IMR-90 (cell line): ENCODE measurements around the gene FCRL1. TPM values are rescaled to one million over a fixed set of nuclear protein-coding genes. Genes with fewer than 3 reads are reported as not detected.

Experiments
- ATAC-seq: fragments of 200-7000 bp; cut with Tn5 transposase; 2 replicates; pipeline ENCODE4 v1.9.1; 2020; ENCODE audit warnings: low read depth, mild to moderate bottlenecking, moderate library complexity
- BruUV-seq: library from RNA; stranded (reverse); fragments of 400-500 nt; replicated peaks from 2 replicates; lab custom pipeline; 2021; lab: Mats Ljungman, UMichigan
- CTCF ChIA-PET: fragments of 300-600 bp; formaldehyde crosslinking; extraction: SDS; loops from one replicate; lab custom pipeline; 2021; ENCODE audit warnings: antibody characterized with exemption; lab: Yijun Ruan, JAX
- POLR2A ChIA-PET: fragments of 300-600 bp; sonication (Branson Sonifier 250); formaldehyde crosslinking; loops from one replicate; lab custom pipeline; 2022; ENCODE audit warnings: antibody characterized with exemption; ENCODE audit not compliant: unreplicated experiment; lab: Charles Lee
- DNase-seq: peaks from one replicate; pipeline ENCODE4 v3.0.0; 2013
- H2AFZ ChIP-seq: replicated peaks from 2 replicates; pipeline ENCODE3; 2013; ENCODE audit warnings: low read length, mild to moderate bottlenecking; ENCODE audit not compliant: poor library complexity
- H2AK5ac ChIP-seq: 2 replicates; pipeline ENCODE4 v1.6.1; 2013; ENCODE audit warnings: low read depth, low read length, inconsistent platforms
- H2AK9ac ChIP-seq: replicated peaks from 2 replicates; pipeline ENCODE3; 2013; ENCODE audit warnings: mild to moderate bottlenecking, low read depth, low read length, moderate library complexity; ENCODE audit not compliant: poor library complexity
- H2BK120ac ChIP-seq: 2 replicates; pipeline ENCODE4 v1.6.1; 2013; ENCODE audit warnings: low read depth, low read length, inconsistent platforms
- H2BK15ac ChIP-seq: 3 replicates; pipeline ENCODE4 v1.6.1; 2013; ENCODE audit warnings: low read depth, low read length, inconsistent platforms
- H2BK20ac ChIP-seq: 2 replicates; pipeline ENCODE4 v1.6.1; 2013; ENCODE audit warnings: low read depth, mild to moderate bottlenecking, inconsistent platforms, low read length, moderate library complexity
- H2BK5ac ChIP-seq: 2 replicates; pipeline ENCODE4 v1.6.1; 2013; ENCODE audit warnings: mild to moderate bottlenecking, low read depth, low read length, inconsistent platforms; ENCODE audit not compliant: poor library complexity, severe bottlenecking
- H3K14ac ChIP-seq: replicated peaks from 2 replicates; pipeline ENCODE4 v1.6.1; 2013; ENCODE audit warnings: low read depth, low read length, inconsistent platforms
- H3K18ac ChIP-seq: 2 replicates; pipeline ENCODE4 v1.6.1; 2013; ENCODE audit warnings: low read depth, low read length, control low read depth
- H3K23ac ChIP-seq: 2 replicates; pipeline ENCODE4 v1.6.1; 2013; ENCODE audit warnings: low read depth, low read length, inconsistent platforms
- H3K27ac ChIP-seq: 2 replicates; pipeline ENCODE4 v1.5.1; 2013; ENCODE audit warnings: mild to moderate bottlenecking, control low read depth, low read length; ENCODE audit not compliant: insufficient read depth
- H3K27me3 ChIP-seq: 2 replicates; pipeline ENCODE4 v1.6.1; 2013; ENCODE audit warnings: low read length; ENCODE audit not compliant: control insufficient read depth, insufficient read depth
- H3K36me3 ChIP-seq: 2 replicates; pipeline ENCODE4 v1.6.1; 2013; ENCODE audit warnings: low read length, mixed read lengths; ENCODE audit not compliant: control insufficient read depth, insufficient read depth
- H3K4ac ChIP-seq: 2 replicates; pipeline ENCODE4 v1.6.1; 2013; ENCODE audit warnings: low read depth, low read length, inconsistent platforms
- H3K4me1 ChIP-seq: 2 replicates; pipeline ENCODE4 v1.6.1; 2013; ENCODE audit warnings: low read length, mixed read lengths; ENCODE audit not compliant: control insufficient read depth, insufficient read depth
- H3K4me2 ChIP-seq: 2 replicates; pipeline ENCODE4 v1.6.1; 2013; ENCODE audit warnings: low read depth, mild to moderate bottlenecking, control low read depth, low read length, moderate library complexity
- H3K4me3 ChIP-seq: 2 replicates; pipeline ENCODE4 v1.5.1; 2013; ENCODE audit warnings: low read depth, mild to moderate bottlenecking, control low read depth, low read length, moderate library complexity; ENCODE audit not compliant: insufficient read depth
- H3K56ac ChIP-seq: 2 replicates; pipeline ENCODE4 v1.6.1; 2013; ENCODE audit warnings: low read length, inconsistent platforms; ENCODE audit not compliant: insufficient read depth; ENCODE audit errors: extremely low read depth
- H3K79me1 ChIP-seq, 2 experiments: 2 replicates each; pipeline ENCODE4 v1.6.1; 2013; ENCODE audit warnings: low read length in 2 of 2, inconsistent platforms in 1 of 2, low read depth in 1 of 2
- H3K9ac ChIP-seq: 2 replicates; pipeline ENCODE4 v1.6.1; 2013; ENCODE audit warnings: low read depth, low read length, control low read depth
- H3K9me1 ChIP-seq: 2 replicates; pipeline ENCODE4 v1.6.1; 2013; ENCODE audit warnings: low read length, inconsistent platforms; ENCODE audit not compliant: insufficient read depth
- H3K9me3 ChIP-seq: 2 replicates; pipeline ENCODE4 v1.6.1; 2013; ENCODE audit warnings: low read length; ENCODE audit not compliant: control insufficient read depth, insufficient read depth
- H4K20me1 ChIP-seq: 2 replicates; pipeline ENCODE4 v1.6.1; 2013; ENCODE audit warnings: low read length, inconsistent platforms; ENCODE audit not compliant: insufficient read depth
- H4K5ac ChIP-seq: 2 replicates; pipeline ENCODE4 v1.6.1; 2013; ENCODE audit warnings: mild to moderate bottlenecking, low read depth, low read length, control low read depth
- H4K8ac ChIP-seq, 2 experiments: 2 replicates each; pipeline ENCODE4 v1.6.1; 2013; ENCODE audit warnings: low read depth in 2 of 2, low read length in 2 of 2, control low read depth in 1 of 2, inconsistent platforms in 1 of 2
- H4K91ac ChIP-seq: 2 replicates; pipeline ENCODE4 v1.6.1; 2013; ENCODE audit warnings: low read depth, low read length, inconsistent platforms; ENCODE audit not compliant: insufficient read depth
- BHLHE40 ChIP-seq: fragments of 150-350 bp; IDR thresholded peaks from 2 replicates; pipeline ENCODE4 v1.6.1; 2016; ENCODE audit warnings: mild to moderate bottlenecking, low read depth, low read length
- CEBPB ChIP-seq: IDR thresholded peaks from 2 replicates; pipeline ENCODE4 v1.6.1; 2012; ENCODE audit warnings: low read depth, low read length, improper control_type of control experiment
- CHD1 ChIP-seq: IDR thresholded peaks from 2 replicates; pipeline ENCODE4 v1.6.1; 2012; ENCODE audit warnings: low read depth, low read length, improper control_type of control experiment
- FOS ChIP-seq: fragments of 150-350 bp; IDR thresholded peaks from 2 replicates; pipeline ENCODE4 v1.6.1; 2016; ENCODE audit warnings: low read depth, low read length
- RCOR1 ChIP-seq: IDR thresholded peaks from 2 replicates; pipeline ENCODE4 v1.6.1; 2012; ENCODE audit warnings: mild to moderate bottlenecking, low read length, improper control_type of control experiment; ENCODE audit not compliant: insufficient replicate concordance
- USF2 ChIP-seq: fragments of 150-350 bp; IDR thresholded peaks from 2 replicates; pipeline ENCODE4 v1.6.1; 2017; ENCODE audit warnings: mild to moderate bottlenecking, antibody characterized with exemption, low read length, low read depth
- WGBS, 2 experiments: methylation state at CpG; one replicate each; pipeline versions ENCODE4 v1.1.5 to v1.1.7; 2013; ENCODE audit warnings: missing lambda C conversion rate in 2 of 2; ENCODE audit not compliant: insufficient read length in 1 of 2; ENCODE audit errors: extremely low coverage in 2 of 2; 5-methylcytosine and 5-hydroxymethylcytosine counted together
- dilution Hi-C: fragments of 300-500 bp; cut with HindIII; formaldehyde crosslinking; loops from one replicate; pipeline ENCODE4 v1.14.3; 2018; ENCODE audit warnings: low sequenced_read_pairs; ENCODE audit not compliant: unreplicated experiment
- in situ Hi-C: fragments of 300-500 bp; cut with MboI; formaldehyde crosslinking; loops from 3 replicates; pipeline ENCODE4 v1.14.3; 2019; ENCODE audit warnings: low sequenced_read_pairs, inconsistent platforms, mixed read lengths
- intact Hi-C: fragments of 100-400 bp; cut with micrococcal nuclease; formaldehyde crosslinking; loops from 2 replicates; pipeline ENCODE4 v1.10.0; 2022
- polyA plus RNA-seq, 3 experiments: library from polyadenylated mRNA; depleted of rRNA; stranded (reverse); fragments of >200 nt; gene quantifications; 2 replicates each; pipeline ENCODE4 v1.2.3, GENCODE V29; 2012; ENCODE audit warnings: low replicate concordance in 1 of 3
- total RNA-seq: library from RNA; depleted of rRNA; stranded (reverse); fragments of >200 nt; gene quantifications from 2 replicates; pipeline ENCODE4 v1.2.3, GENCODE V29; 2012
- TF ChIP-seq, protein P1 (sequence below): conservative IDR thresholded peaks from 2 replicates; pipeline ENCODE4 v1.5.1; 2012; ENCODE audit warnings: mild to moderate bottlenecking, low read depth, low read length, improper control_type of control experiment

The FCRL1 gene
- total and polyA plus RNA-seq, 2 of the 4 experiments (the other 2 are of a cell fraction) = not detected

DNA sequence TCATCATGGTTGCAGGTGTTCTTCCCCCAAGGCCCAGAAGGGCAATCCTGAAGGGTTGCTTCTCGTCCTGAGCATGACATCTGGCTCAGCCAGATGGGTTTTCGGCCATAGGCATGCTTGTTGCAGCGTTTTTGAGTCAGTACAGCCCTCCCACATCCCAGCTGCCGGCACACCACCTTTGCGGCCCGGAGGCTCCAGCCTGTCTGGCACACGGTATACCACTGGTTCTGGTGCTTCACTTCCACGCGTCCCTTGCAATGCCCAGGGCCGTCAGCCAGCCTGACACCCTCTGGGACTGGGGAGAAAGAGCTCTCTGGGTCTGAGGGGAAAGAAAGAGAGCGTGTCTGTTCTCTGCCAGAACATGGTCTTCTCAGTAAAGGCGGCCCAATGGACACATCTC, 14.5 kb upstream of the FCRL1 start:
- Histone ChIP-seq H4K91ac (no peak overlapping the region), H3K4me3 (no peak overlapping the region), H3K4ac (no peak overlapping the region), H3K27me3 (no peaks in the 10 kb centered on the region), H4K5ac (no peak overlapping the region), H3K36me3 (no peaks in the 10 kb centered on the region), H4K20me1 (no peaks in the 10 kb centered on the region), H3K56ac (no peak overlapping the region), H2AK5ac (no peak overlapping the region), H3K27ac (no peak overlapping the region), H4K8ac (no peak overlapping the region), H2BK120ac (no peak overlapping the region), H2BK15ac (no peak overlapping the region), H3K18ac (no peak overlapping the region), H2AK9ac (no peak overlapping the region), H3K14ac (no peak overlapping the region), H2BK5ac (no peak overlapping the region), H3K4me2 (no peak overlapping the region), H3K9ac (no peak overlapping the region), H3K9me3 (no peaks in the 10 kb centered on the region), H3K4me1 (no peaks in the 10 kb centered on the region), H3K23ac (no peak overlapping the region), H3K79me1 (no peaks in the 10 kb centered on the region), H2AFZ (no peak overlapping the region), H3K9me1 (no peaks in the 10 kb centered on the region), H2BK20ac (no peak overlapping the region)
- ChIA-PET POLR2A (no interaction called here), CTCF (no interaction called here)
- in situ Hi-C loops (no loop called here), dilution Hi-C loops (no loop called here), intact Hi-C loops (no loop called here)
- ATAC-seq = no peak
- TF ChIP-seq CEBPB (no peak), CHD1 (no peak), USF2 (no peak), FOS (no peak), BHLHE40 (no peak), RCOR1 (no peak)
- TF ChIP-seq, protein P1, sequence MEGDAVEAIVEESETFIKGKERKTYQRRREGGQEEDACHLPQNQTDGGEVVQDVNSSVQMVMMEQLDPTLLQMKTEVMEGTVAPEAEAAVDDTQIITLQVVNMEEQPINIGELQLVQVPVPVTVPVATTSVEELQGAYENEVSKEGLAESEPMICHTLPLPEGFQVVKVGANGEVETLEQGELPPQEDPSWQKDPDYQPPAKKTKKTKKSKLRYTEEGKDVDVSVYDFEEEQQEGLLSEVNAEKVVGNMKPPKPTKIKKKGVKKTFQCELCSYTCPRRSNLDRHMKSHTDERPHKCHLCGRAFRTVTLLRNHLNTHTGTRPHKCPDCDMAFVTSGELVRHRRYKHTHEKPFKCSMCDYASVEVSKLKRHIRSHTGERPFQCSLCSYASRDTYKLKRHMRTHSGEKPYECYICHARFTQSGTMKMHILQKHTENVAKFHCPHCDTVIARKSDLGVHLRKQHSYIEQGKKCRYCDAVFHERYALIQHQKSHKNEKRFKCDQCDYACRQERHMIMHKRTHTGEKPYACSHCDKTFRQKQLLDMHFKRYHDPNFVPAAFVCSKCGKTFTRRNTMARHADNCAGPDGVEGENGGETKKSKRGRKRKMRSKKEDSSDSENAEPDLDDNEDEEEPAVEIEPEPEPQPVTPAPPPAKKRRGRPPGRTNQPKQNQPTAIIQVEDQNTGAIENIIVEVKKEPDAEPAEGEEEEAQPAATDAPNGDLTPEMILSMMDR = no peak
- DNase-seq = no peak
- no TSS peak for BruUV-seq
- WGBS, 2 experiments = no CpG with 5 or more reads among the region's 12 CpGs
